ENCODE data around the gene AFMID. TPM values are rescaled to one million over a fixed set of nuclear protein-coding genes. Genes with fewer than 3 reads are reported as not detected.

The AFMID gene
- total and polyA plus RNA-seq, 8 donors: 30.7 to 53.7 (median 34.0) TPM

GRCh38 chr17:78211032-78211431 is 23.9 kb downstream of the AFMID start:
- intact Hi-C loops (cut with DNase I): no loop called here
- no peaks in the 10 kb centered on the region for H3K9me3 ChIP-seq
- no peak overlapping the region for H3K27ac ChIP-seq
- H3K36me3 ChIP-seq: no peaks in the 10 kb centered on the region
- no peak for ATAC-seq
- no peak for TF ChIP-seq CTCF (IDR thresholded peaks at IDR 0.05)
- WGBS, 2 donors: 41 to 48% methylated on average over 10 to 11 of the region's 11 CpGs
- no peak overlapping the region for H3K4me3 ChIP-seq
- DNase-seq: no peak
- FAIRE-seq: no peak
- peaks cover 0 to 4% (median 0%) of the 10 kb centered on the region in 3 donors for H3K4me1 ChIP-seq
- no peaks in the 10 kb centered on the region for H3K27me3 ChIP-seq

GRCh38 chr17:78214016-78214705 is 27.0 kb downstream of the AFMID start, which contains the start of gene BIRC5:
Gene BIRC5 (plus strand): TSS chr17:78214253. CDS start chr17:78214317, 64 bp downstream.
- ATAC-seq: peak; percentile 99 to 100 (median 100)
- H3K4me3 ChIP-seq: peak within 1 kb of the TSS in 3 of 4 donors; percentile 14 to 53 (median 34)
- DNase-seq: peak; percentile 79 to 94 (median 86)
- TF ChIP-seq CTCF (IDR thresholded peaks at IDR 0.05): no peak
- H3K27ac ChIP-seq: no peak within 1 kb of the TSS
- H3K36me3 ChIP-seq: no peaks in the 10 kb centered on the region
- H3K4me1 ChIP-seq: peaks cover 0 to 4% (median 0%) of the 10 kb centered on the region in 3 donors
- WGBS, 2 donors: 1 to 2% methylated on average over 58 to 60 of the region's 60 CpGs
- no peaks in the 10 kb centered on the region for H3K9me3 ChIP-seq
- intact Hi-C loops (cut with DNase I): no loop called here
- no peaks in the 10 kb centered on the region for H3K27me3 ChIP-seq
- FAIRE-seq: no peak

GRCh38 chr17:78214706-78215061 is 27.5 kb downstream of the AFMID start:
- WGBS, 2 donors: 11 to 14% methylated on average over 5 of the region's 5 CpGs
- FAIRE-seq: no peak
- H3K36me3 ChIP-seq: no peaks in the 10 kb centered on the region
- ATAC-seq: no peak
- no peaks in the 10 kb centered on the region for H3K9me3 ChIP-seq
- DNase-seq: no peak
- H3K4me1 ChIP-seq: peaks cover 0 to 4% (median 0%) of the 10 kb centered on the region in 3 donors
- intact Hi-C loops (cut with DNase I): no loop called here
- no peak overlapping the region for H3K27ac ChIP-seq
- no peak for TF ChIP-seq CTCF (IDR thresholded peaks at IDR 0.05)
- H3K4me3 ChIP-seq: peak overlapping the region in 1 of 4 donors; percentile 53
- no peaks in the 10 kb centered on the region for H3K27me3 ChIP-seq

GRCh38 chr17:78219396-78220150 is 32.4 kb downstream of the AFMID start:
- no peak for TF ChIP-seq CTCF (IDR thresholded peaks at IDR 0.05)
- no peaks in the 10 kb centered on the region for H3K27me3 ChIP-seq
- FAIRE-seq: no peak
- no peaks in the 10 kb centered on the region for H3K36me3 ChIP-seq
- H3K4me3 ChIP-seq: no peak overlapping the region
- intact Hi-C loops (cut with DNase I): no loop called here
- H3K9me3 ChIP-seq: no peaks in the 10 kb centered on the region
- no peak overlapping the region for H3K27ac ChIP-seq
- no peak for DNase-seq
- no peaks in the 10 kb centered on the region for H3K4me1 ChIP-seq
- no peak for ATAC-seq
- 89 to 90% methylated on average over 11 of the region's 11 CpGs for WGBS, 2 donors

- Histone ChIP-seq H3K27ac (no peak overlapping the region), H3K36me3 (no peaks in the 10 kb centered on the region), H3K27me3 (no peaks in the 10 kb centered on the region), H3K4me1 (no peaks in the 10 kb centered on the region), H3K4me3 (no peak overlapping the region), H3K9me3 (no peaks in the 10 kb centered on the region)
- intact Hi-C loops (cut with DNase I): no loop called here
- WGBS, 2 donors: 88 to 93% methylated on average over 4 of the region's 4 CpGs
- ATAC-seq: no peak
- DNase-seq: no peak
- TF ChIP-seq CTCF (IDR thresholded peaks at IDR 0.05): no peak
- no peak for FAIRE-seq
These were observed 35.9 kb downstream of the AFMID start for GRCh38 chr17:78223061-78223460.
